ENCODE data around the gene TMEM212. TPM values are rescaled to one million over a fixed set of nuclear protein-coding genes. Genes with fewer than 3 reads are reported as not detected.

TMEM212 gene
- total and polyA plus RNA-seq, 2 donors = not detected

- no peak for DNase-seq (ENCODE audit: low read depth in 6 of 9, low spot score in 9 of 9)
- peaks cover 0 to 5% of the 10 kb centered on the region in 2 donors for H3K4me1 ChIP-seq (ENCODE audit: control insufficient read depth in 2 of 2, insufficient read depth in 2 of 2, low read length in 2 of 2)
- no peak overlapping the region for H3K4me3 ChIP-seq (ENCODE audit: low read length in 2 of 2)
- 94% methylated on average over 6 of the region's 6 CpGs for WGBS
- H3K27me3 ChIP-seq (ENCODE audit: control insufficient read depth in 2 of 2, insufficient read depth in 1 of 2, low read length in 1 of 2) = peaks cover 0 to 6% of the 10 kb centered on the region in 2 donors
- H3K27ac ChIP-seq (ENCODE audit: low read depth in 1 of 2, low read length in 1 of 2) = no peak overlapping the region
- H3K9me3 ChIP-seq (ENCODE audit: control insufficient read depth in 2 of 2, insufficient read depth in 1 of 2, low read length in 1 of 2) = no peaks in the 10 kb centered on the region
- no peaks in the 10 kb centered on the region for H3K36me3 ChIP-seq (ENCODE audit: control insufficient read depth in 2 of 2, insufficient read depth in 2 of 2, low read length in 1 of 2)
These were observed 38.3 kb upstream of the TMEM212 start for GRCh38 chr3:171804618-171805389.

GRCh38 chr3:171805687-171806086, 37.5 kb upstream of the TMEM212 start:
- H3K4me1 ChIP-seq (ENCODE audit: control insufficient read depth in 2 of 2, insufficient read depth in 2 of 2, low read length in 2 of 2) = peaks cover 0 to 12% of the 10 kb centered on the region in 2 donors
- H3K36me3 ChIP-seq (ENCODE audit: control insufficient read depth in 2 of 2, insufficient read depth in 2 of 2, low read length in 1 of 2) = no peaks in the 10 kb centered on the region
- H3K27ac ChIP-seq (ENCODE audit: low read depth in 1 of 2, low read length in 1 of 2) = no peak overlapping the region
- H3K27me3 ChIP-seq (ENCODE audit: control insufficient read depth in 2 of 2, insufficient read depth in 1 of 2, low read length in 1 of 2) = peaks cover 0 to 15% of the 10 kb centered on the region in 2 donors
- 60% methylated on average over 3 of the region's 3 CpGs for WGBS
- no peak for DNase-seq (ENCODE audit: low read depth in 6 of 9, low spot score in 9 of 9)
- H3K4me3 ChIP-seq (ENCODE audit: low read length in 2 of 2) = no peak overlapping the region
- H3K9me3 ChIP-seq (ENCODE audit: control insufficient read depth in 2 of 2, insufficient read depth in 1 of 2, low read length in 1 of 2) = no peaks in the 10 kb centered on the region

GRCh38 chr3:171806200-171807128, 36.7 kb upstream of the TMEM212 start:
- Histone ChIP-seq H3K4me3 (ENCODE audit: low read length in 2 of 2) (no peak overlapping the region), H3K27me3 (ENCODE audit: control insufficient read depth in 2 of 2, insufficient read depth in 1 of 2, low read length in 1 of 2) (peaks cover 0 to 20% of the 10 kb centered on the region in 2 donors), H3K9me3 (ENCODE audit: control insufficient read depth in 2 of 2, insufficient read depth in 1 of 2, low read length in 1 of 2) (no peaks in the 10 kb centered on the region), H3K36me3 (ENCODE audit: control insufficient read depth in 2 of 2, insufficient read depth in 2 of 2, low read length in 1 of 2) (no peaks in the 10 kb centered on the region), H3K4me1 (ENCODE audit: control insufficient read depth in 2 of 2, insufficient read depth in 2 of 2, low read length in 2 of 2) (peaks cover 0 to 14% of the 10 kb centered on the region in 2 donors), H3K27ac (ENCODE audit: low read depth in 1 of 2, low read length in 1 of 2) (no peak overlapping the region)
- no peak for DNase-seq (ENCODE audit: low read depth in 6 of 9, low spot score in 9 of 9)
- WGBS = 93% methylated on average over 5 of the region's 5 CpGs

GRCh38 chr3:171807129-171807675, 35.9 kb upstream of the TMEM212 start:
- Histone ChIP-seq H3K27me3 (ENCODE audit: control insufficient read depth in 2 of 2, insufficient read depth in 1 of 2, low read length in 1 of 2) (peaks cover 0 to 20% of the 10 kb centered on the region in 2 donors), H3K9me3 (ENCODE audit: control insufficient read depth in 2 of 2, insufficient read depth in 1 of 2, low read length in 1 of 2) (no peaks in the 10 kb centered on the region), H3K27ac (ENCODE audit: low read depth in 1 of 2, low read length in 1 of 2) (no peak overlapping the region), H3K4me1 (ENCODE audit: control insufficient read depth in 2 of 2, insufficient read depth in 2 of 2, low read length in 2 of 2) (peaks cover 0 to 14% of the 10 kb centered on the region in 2 donors), H3K4me3 (ENCODE audit: low read length in 2 of 2) (no peak overlapping the region), H3K36me3 (ENCODE audit: control insufficient read depth in 2 of 2, insufficient read depth in 2 of 2, low read length in 1 of 2) (no peaks in the 10 kb centered on the region)
- no peak for DNase-seq (ENCODE audit: low read depth in 6 of 9, low spot score in 9 of 9)
- 96% methylated on average over 7 of the region's 7 CpGs for WGBS

GRCh38 chr3:171807806-171808205, 35.3 kb upstream of the TMEM212 start:
- WGBS = 98% methylated on average over 6 of the region's 6 CpGs
- no peak overlapping the region for H3K27ac ChIP-seq (ENCODE audit: low read depth in 1 of 2, low read length in 1 of 2)
- no peaks in the 10 kb centered on the region for H3K36me3 ChIP-seq (ENCODE audit: control insufficient read depth in 2 of 2, insufficient read depth in 2 of 2, low read length in 1 of 2)
- no peak overlapping the region for H3K4me3 ChIP-seq (ENCODE audit: low read length in 2 of 2)
- peaks cover 0 to 20% of the 10 kb centered on the region in 2 donors for H3K27me3 ChIP-seq (ENCODE audit: control insufficient read depth in 2 of 2, insufficient read depth in 1 of 2, low read length in 1 of 2)
- peaks cover 0 to 14% of the 10 kb centered on the region in 2 donors for H3K4me1 ChIP-seq (ENCODE audit: control insufficient read depth in 2 of 2, insufficient read depth in 2 of 2, low read length in 2 of 2)
- no peaks in the 10 kb centered on the region for H3K9me3 ChIP-seq (ENCODE audit: control insufficient read depth in 2 of 2, insufficient read depth in 1 of 2, low read length in 1 of 2)
- DNase-seq (ENCODE audit: low read depth in 6 of 9, low spot score in 9 of 9) = no peak

- no peaks in the 10 kb centered on the region for H3K36me3 ChIP-seq (ENCODE audit: control insufficient read depth in 2 of 2, insufficient read depth in 2 of 2, low read length in 1 of 2)
- H3K27ac ChIP-seq (ENCODE audit: low read depth in 1 of 2, low read length in 1 of 2) = peak overlapping the region in 1 of 2 donors; percentile 52
- H3K9me3 ChIP-seq (ENCODE audit: control insufficient read depth in 2 of 2, insufficient read depth in 1 of 2, low read length in 1 of 2) = no peaks in the 10 kb centered on the region
- H3K4me3 ChIP-seq (ENCODE audit: low read length in 2 of 2) = peak overlapping the region; percentile 50 to 64
- peaks cover 0 to 18% of the 10 kb centered on the region in 2 donors for H3K4me1 ChIP-seq (ENCODE audit: control insufficient read depth in 2 of 2, insufficient read depth in 2 of 2, low read length in 2 of 2)
- DNase-seq (ENCODE audit: low read depth in 6 of 9, low spot score in 9 of 9) = no peak
- peaks cover 0 to 20% of the 10 kb centered on the region in 2 donors for H3K27me3 ChIP-seq (ENCODE audit: control insufficient read depth in 2 of 2, insufficient read depth in 1 of 2, low read length in 1 of 2)
- WGBS = 8% methylated on average over 11 of the region's 11 CpGs
These were observed 33.6 kb upstream of the TMEM212 start for GRCh38 chr3:171809611-171809860.

- WGBS = under 1% methylated on average over 78 of the region's 78 CpGs
- H3K9me3 ChIP-seq (ENCODE audit: control insufficient read depth in 2 of 2, insufficient read depth in 1 of 2, low read length in 1 of 2) = no peaks in the 10 kb centered on the region
- no peaks in the 10 kb centered on the region for H3K36me3 ChIP-seq (ENCODE audit: control insufficient read depth in 2 of 2, insufficient read depth in 2 of 2, low read length in 1 of 2)
- peak within 1 kb of the TSS; percentile 52 to 64 for H3K27ac ChIP-seq (ENCODE audit: low read depth in 1 of 2, low read length in 1 of 2)
- H3K4me3 ChIP-seq (ENCODE audit: low read length in 2 of 2) = peak within 1 kb of the TSS; percentile 50 to 64
- DNase-seq (ENCODE audit: low read depth in 6 of 9, low spot score in 9 of 9) = peak in 5 of 9 donors; percentile 27 to 65 (median 50)
- peaks cover 0 to 20% of the 10 kb centered on the region in 2 donors for H3K27me3 ChIP-seq (ENCODE audit: control insufficient read depth in 2 of 2, insufficient read depth in 1 of 2, low read length in 1 of 2)
- H3K4me1 ChIP-seq (ENCODE audit: control insufficient read depth in 2 of 2, insufficient read depth in 2 of 2, low read length in 2 of 2) = peaks cover 0 to 18% of the 10 kb centered on the region in 2 donors
These were observed 33.1 kb upstream of the TMEM212 start, which contains the start of gene PLD1 for GRCh38 chr3:171809861-171810628. PLD1 (minus strand) TSS chr3:171810483; CDS start chr3:171738051, 72,432 bp downstream.

- H3K27ac ChIP-seq (ENCODE audit: low read depth in 1 of 2, low read length in 1 of 2) = no peak overlapping the region
- H3K4me1 ChIP-seq (ENCODE audit: control insufficient read depth in 2 of 2, insufficient read depth in 2 of 2, low read length in 2 of 2) = peaks cover 0 to 18% of the 10 kb centered on the region in 2 donors
- no peaks in the 10 kb centered on the region for H3K36me3 ChIP-seq (ENCODE audit: control insufficient read depth in 2 of 2, insufficient read depth in 2 of 2, low read length in 1 of 2)
- WGBS = 30% methylated on average over 22 of the region's 22 CpGs
- peak overlapping the region; percentile 50 to 64 for H3K4me3 ChIP-seq (ENCODE audit: low read length in 2 of 2)
- peaks cover 0 to 20% of the 10 kb centered on the region in 2 donors for H3K27me3 ChIP-seq (ENCODE audit: control insufficient read depth in 2 of 2, insufficient read depth in 1 of 2, low read length in 1 of 2)
- DNase-seq (ENCODE audit: low read depth in 6 of 9, low spot score in 9 of 9) = no peak
- H3K9me3 ChIP-seq (ENCODE audit: control insufficient read depth in 2 of 2, insufficient read depth in 1 of 2, low read length in 1 of 2) = no peaks in the 10 kb centered on the region
These were observed 32.4 kb upstream of the TMEM212 start for GRCh38 chr3:171810629-171811294.
